ENCODE results near the gene ADAMTS14. TPM values are rescaled to one million over a fixed set of nuclear protein-coding genes. Genes with fewer than 3 reads are reported as not detected.

ADAMTS14 gene
- total RNA-seq, 1 donor from 2014 or later: 0.64 TPM

GRCh38 chr10:70695241-70696030 lies 23.1 kb downstream of the ADAMTS14 start:
- no peak for ATAC-seq

GRCh38 chr10:70698211-70698610 lies 25.9 kb downstream of the ADAMTS14 start:
- no peak for ATAC-seq

- ATAC-seq: no peak
Observed at GRCh38 chr10:70699063-70699658, 26.9 kb downstream of the ADAMTS14 start.

DNA sequence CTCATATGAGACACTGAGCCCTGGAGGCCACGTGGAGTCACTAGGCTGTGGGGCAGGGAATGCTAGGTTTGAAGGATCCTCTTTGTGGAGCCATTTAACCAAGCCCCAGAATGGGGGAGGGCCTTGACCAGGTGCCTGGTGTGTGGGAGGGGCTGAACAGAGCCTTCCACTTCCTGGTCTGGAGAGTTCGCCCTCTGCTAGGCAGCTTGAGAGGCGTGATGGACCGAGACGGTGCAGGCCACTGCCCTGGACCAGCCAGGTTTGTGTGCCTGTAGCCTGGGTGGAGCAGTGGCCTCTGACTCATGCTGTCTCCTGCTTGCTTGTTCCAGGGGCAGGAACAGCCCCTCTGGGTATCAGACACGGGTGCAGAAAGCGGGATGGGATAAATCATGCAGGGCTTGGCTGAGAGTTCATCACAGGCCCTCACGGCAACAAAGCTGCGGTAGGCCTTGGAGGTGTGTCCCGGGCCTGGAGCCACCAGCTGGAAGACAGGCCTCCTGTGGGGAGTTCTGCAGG lies 27.4 kb downstream of the ADAMTS14 start:
- ATAC-seq: peak; percentile 86

- no peak for ATAC-seq
Observed at GRCh38 chr10:70702190-70702763, 30.0 kb downstream of the ADAMTS14 start.

GRCh38 chr10:70704211-70704610 lies 31.9 kb downstream of the ADAMTS14 start:
- ATAC-seq: no peak

DNA sequence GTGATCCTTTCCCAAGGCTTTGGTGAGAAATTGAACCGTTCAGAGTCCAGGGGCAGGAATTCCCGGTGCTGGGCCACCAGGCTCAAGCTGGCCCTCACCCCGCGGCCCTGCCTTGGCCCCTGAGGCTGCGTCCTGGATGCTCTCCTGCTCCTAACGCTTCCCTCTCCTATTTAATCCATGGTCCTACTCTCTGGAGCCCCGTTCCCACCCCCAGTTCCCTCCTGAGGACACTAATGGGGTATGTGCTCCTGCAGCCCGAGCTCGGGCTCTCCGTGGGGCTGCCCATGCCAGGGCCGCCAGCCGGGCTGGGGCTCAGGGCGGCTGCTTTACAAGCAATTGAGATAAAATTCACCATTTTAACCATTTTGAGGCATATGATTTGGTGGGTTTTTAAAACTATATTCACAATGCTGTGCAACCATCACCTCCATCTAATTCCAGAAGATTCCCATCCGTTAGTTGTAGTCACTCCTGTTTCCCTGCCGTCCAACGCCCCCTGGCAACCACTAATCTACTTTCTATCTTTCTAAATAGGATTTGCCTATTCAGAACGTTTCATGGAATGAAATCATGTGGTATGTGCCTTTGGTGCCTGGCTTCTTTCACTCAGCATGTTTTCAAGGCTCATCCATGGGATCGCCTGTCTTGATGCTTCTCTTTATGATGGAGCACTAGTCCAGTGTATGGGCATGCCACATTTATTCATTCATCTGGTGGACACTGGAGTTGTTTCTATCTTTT lies 33.0 kb downstream of the ADAMTS14 start:
- ATAC-seq: no peak

DNA sequence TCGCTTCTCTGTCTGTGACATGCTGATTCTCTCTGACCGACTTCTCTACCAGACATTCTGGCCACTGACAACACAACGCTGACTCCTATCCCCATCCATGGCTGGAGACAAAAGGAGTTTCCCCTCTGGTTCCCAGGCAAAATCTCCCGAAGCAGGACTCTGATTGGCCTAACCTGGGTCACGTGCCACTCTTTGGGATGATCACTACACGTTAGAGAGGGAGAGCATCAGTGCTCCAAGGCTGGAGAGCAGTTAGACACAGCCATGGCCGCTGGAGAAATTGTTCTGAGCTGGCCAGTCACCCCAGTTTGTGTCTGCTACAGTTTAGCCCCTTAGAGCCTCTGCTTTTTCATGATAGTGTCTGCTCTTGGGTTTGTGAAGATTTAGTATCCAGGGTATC lies 38.9 kb downstream of the ADAMTS14 start:
- ATAC-seq: no peak

- no peak for ATAC-seq
Observed at GRCh38 chr10:70711911-70712310, 39.6 kb downstream of the ADAMTS14 start.

DNA sequence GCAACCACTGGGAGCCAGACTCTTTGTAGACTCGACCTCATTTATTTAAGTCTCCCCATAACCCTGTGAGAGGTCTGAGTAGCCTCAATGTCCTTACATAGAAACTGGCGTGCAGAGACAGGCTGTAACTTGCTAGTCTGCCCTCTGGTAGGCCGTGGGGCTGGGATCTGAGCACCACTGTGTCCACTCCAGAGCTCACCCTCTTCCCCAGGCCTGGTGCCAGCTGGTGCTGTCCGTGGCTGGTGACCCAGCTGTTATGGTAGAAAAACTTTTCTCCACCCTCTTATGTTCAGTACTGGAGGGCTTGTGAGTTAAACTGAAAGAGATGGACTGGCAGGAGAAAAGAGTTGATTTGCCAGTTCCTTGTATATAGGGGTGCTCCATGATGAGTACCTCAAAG lies 41.9 kb downstream of the ADAMTS14 start:
- ATAC-seq: no peak

GRCh38 chr10:70714951-70715350 lies 42.6 kb downstream of the ADAMTS14 start:
- ATAC-seq: no peak

- ATAC-seq: peak; percentile 15
Observed at GRCh38 chr10:70715853-70716795, 43.8 kb downstream of the ADAMTS14 start.

DNA sequence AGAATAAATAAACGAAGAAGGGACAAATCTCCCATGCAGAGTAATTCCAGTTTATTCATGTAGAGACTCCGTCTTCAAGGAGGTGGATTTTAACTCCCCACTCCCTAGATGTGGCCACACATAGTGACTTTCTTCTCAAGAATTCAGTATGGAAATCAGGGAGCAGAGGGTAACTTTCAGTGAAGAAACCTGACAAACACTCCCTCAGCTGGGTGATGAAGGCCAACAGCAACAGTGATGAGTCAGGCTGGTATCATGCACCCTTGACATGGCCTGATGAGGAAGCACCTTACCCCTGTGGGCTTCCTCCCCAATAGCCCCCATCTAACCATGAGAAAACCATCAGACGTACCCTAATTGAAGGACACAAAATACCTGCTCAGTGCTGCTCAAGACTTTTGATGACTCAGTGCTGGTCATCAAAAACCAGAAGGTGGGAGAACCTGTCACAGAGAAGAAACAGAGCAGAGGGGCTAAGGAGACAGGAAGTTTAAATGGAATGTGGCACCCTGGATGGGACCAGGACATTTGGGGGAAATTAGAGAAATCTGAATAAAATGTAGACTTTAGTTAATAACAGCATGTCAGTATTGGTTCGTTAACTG lies 50.6 kb downstream of the ADAMTS14 start:
- no peak for ATAC-seq

DNA sequence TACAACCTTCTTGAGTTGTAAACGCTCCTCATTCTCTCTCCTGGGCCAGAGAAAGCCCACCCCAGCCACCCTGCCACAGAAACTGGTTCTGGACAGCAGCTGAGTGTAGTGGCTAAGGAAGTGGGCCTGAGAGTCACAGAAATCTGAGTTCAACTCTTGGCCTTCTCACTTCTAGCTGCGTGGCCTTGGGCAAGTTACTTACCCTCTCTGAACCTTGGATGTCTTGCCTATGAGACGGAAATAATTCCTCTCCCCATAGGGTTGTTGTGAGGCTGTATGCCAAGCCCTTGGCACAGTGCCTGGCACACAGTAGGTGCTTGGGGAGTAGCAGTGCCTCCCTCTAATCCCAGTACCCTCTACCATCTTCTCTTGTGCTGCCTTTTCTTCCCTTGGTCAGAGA lies 51.5 kb downstream of the ADAMTS14 start:
- ATAC-seq: no peak

DNA sequence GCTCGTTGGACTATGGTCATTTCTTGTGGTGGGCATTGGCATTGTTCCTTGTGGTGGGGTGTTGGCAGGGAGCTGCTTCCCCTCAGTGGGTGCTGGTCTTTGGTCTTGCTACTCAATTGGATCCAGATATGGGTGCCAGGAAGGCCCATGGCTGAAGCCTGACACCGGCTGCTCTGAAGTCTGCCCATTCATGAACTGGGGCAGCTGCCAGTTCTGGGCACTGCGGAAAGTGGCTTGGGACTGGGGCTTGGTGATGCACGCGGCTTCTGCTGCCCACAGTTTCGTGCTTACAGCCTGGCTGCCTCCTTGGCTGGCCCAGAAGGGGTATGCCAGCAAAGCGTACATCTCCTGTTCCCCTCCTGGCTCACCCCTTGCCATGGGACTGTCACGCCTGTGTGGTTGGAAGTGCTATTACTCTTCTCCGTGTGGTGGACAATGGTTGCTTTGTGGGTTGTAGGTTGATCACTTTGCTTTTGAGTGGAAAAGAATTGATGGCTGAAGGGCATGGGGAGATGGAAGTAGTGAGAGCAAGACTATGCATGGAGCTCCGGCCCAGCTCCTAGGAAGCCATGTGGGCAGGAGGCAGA lies 54.7 kb downstream of the ADAMTS14 start:
- ATAC-seq: no peak

DNA sequence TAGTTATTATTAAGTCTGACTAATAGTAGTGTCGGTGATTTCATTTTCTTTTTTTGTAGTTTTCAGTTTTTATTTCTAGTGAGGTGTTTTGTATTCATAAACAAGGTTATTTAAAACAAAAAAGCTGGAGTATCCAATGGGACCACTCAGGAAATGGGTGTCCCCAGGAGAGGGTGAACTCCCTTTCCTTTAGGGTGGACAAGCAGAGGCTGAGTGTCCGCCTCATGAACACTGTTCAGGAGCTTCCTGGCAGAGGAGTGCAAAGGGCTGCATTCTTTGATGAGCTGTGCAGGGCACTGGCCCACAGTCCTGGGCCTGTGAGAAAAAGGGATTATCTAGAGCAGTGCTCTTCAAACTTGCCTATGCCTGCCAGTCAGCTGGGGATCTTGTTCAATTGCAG lies 56.0 kb downstream of the ADAMTS14 start:
- ATAC-seq: no peak

GRCh38 chr10:70729763-70730357 lies 57.6 kb downstream of the ADAMTS14 start:
- ATAC-seq: no peak

- no peak for ATAC-seq
Observed at GRCh38 chr10:70730955-70731354, 58.6 kb downstream of the ADAMTS14 start.

- ATAC-seq: no peak
Observed at GRCh38 chr10:70732569-70732968, 60.3 kb downstream of the ADAMTS14 start.

DNA sequence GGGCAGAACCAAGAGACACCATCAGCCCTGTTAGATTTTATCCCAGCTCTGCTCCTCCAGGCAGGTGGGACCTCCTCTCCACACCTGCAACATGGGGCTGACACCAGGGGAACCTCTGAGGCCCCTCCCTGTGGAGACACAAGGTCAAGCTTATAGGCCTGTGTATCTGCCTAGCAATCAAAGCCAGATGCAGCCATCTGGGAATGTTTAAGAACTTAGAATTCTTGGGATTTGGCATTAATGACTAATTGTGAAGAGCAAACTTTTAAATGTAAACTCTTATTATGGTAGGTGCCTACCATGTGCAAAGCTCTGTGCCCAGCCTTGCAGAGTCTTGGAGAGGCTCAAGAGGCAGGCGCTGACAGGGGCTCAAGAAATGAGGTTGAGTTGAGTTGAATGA lies 60.7 kb downstream of the ADAMTS14 start:
- ATAC-seq: no peak

DNA sequence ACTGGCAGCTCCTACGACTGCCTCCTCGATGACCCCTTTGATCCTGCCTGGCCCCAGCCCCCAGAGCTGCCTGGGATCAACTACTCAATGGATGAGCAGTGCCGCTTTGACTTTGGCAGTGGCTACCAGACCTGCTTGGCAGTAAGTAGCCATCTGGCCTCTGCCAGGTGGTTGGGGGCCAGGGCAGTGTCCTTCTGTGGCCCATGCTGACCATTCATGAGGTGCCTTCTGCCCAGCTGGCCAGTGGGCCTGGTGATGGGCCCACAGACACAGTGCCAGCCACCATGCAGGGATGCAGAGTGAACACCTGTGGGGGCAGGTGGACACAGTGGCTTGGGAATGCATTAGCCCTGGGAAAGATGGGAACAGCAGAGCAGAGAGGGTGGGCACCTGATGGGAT lies 62.9 kb downstream of the ADAMTS14 start:
- no peak for ATAC-seq

All from esophagus mucosa (tissue), 1 donor.